GM18907 (cell line): ENCODE measurements around the gene NUDT16L1.

ENCODE experiments used
- ATAC-seq: cut with Tn5 transposase; IDR thresholded peaks from one replicate; pipeline ENCODE4 v1.9.1; 2021; ENCODE audit warnings: mild to moderate bottlenecking, moderate library complexity; ENCODE audit not compliant: unreplicated experiment

Gene NUDT16L1

GRCh38 chr16:4663777-4664465, 29.4 kb upstream of the NUDT16L1 start:
- no peak for ATAC-seq

GRCh38 chr16:4664538-4665418, 28.6 kb upstream of the NUDT16L1 start:
- no peak for ATAC-seq

GRCh38 chr16:4666537-4667202, 26.7 kb upstream of the NUDT16L1 start:
- ATAC-seq: no peak

- no peak for ATAC-seq
These were observed 26.0 kb upstream of the NUDT16L1 start for GRCh38 chr16:4667203-4667963.

GRCh38 chr16:4668313-4668960, 24.9 kb upstream of the NUDT16L1 start:
- ATAC-seq: no peak

GRCh38 chr16:4673387-4674046, 19.8 kb upstream of the NUDT16L1 start:
- no peak for ATAC-seq

- ATAC-seq: no peak
These were observed 18.3 kb upstream of the NUDT16L1 start for GRCh38 chr16:4674926-4675530.

- no peak for ATAC-seq
These were observed 17.2 kb upstream of the NUDT16L1 start for GRCh38 chr16:4675864-4676786.

- ATAC-seq: no peak
These were observed 16.5 kb upstream of the NUDT16L1 start for GRCh38 chr16:4676831-4677230.

GRCh38 chr16:4677390-4677789, 16.0 kb upstream of the NUDT16L1 start:
- ATAC-seq: no peak

GRCh38 chr16:4677994-4678393, 15.4 kb upstream of the NUDT16L1 start:
- ATAC-seq: no peak

GRCh38 chr16:4678596-4678995, 14.8 kb upstream of the NUDT16L1 start:
- no peak for ATAC-seq

- ATAC-seq: no peak
These were observed 14.1 kb upstream of the NUDT16L1 start for GRCh38 chr16:4679156-4679849.

- no peak for ATAC-seq
These were observed 13.3 kb upstream of the NUDT16L1 start for GRCh38 chr16:4679850-4680636.

GRCh38 chr16:4680673-4681470, 12.5 kb upstream of the NUDT16L1 start:
- no peak for ATAC-seq

GRCh38 chr16:4681471-4682083, 11.8 kb upstream of the NUDT16L1 start:
- ATAC-seq: no peak
